Sigmoid colon (tissue), 4 donors: ENCODE results near the gene PRDM9.

ENCODE experiments used
- CTCF ChIP-seq, 4 experiments: fragments of 450-650 bp in 3 of 4; fragments of 200-600 bp in 1 of 4; IDR thresholded peaks; one replicate each; pipeline ENCODE4 v1.5.1; 2016 to 2019; ENCODE audit warnings: antibody characterized with exemption in 4 of 4, mild to moderate bottlenecking in 3 of 4, moderate library complexity in 2 of 4
- EP300 ChIP-seq, 4 donors: sonication (generic); formaldehyde crosslinking; IDR thresholded peaks; one replicate each; pipeline ENCODE4 v1.6.1; 2017; ENCODE audit warnings: antibody characterized with exemption in 4 of 4
- POLR2A ChIP-seq, 2 donors: fragments of 450-650 bp; IDR thresholded peaks; one replicate each; pipeline ENCODE4 v1.6.1; 2016; ENCODE audit warnings: antibody characterized with exemption in 2 of 2, mild to moderate bottlenecking in 2 of 2, moderate library complexity in 2 of 2

GRCh38 chr5:23468658-23469057 lies 38.8 kb upstream of the PRDM9 start:
- TF ChIP-seq POLR2A (IDR thresholded peaks at IDR 0.05) (no peak), CTCF (IDR thresholded peaks at IDR 0.05) (no peak), EP300 (IDR thresholded peaks at IDR 0.05) (no peak)
